KMS-11 (cell line): ENCODE results near the gene PPP1R8.

Source experiments
- H2AFZ ChIP-seq: fragments of 200-600 bp; sonication (generic); 2 replicates; pipeline ENCODE4 v1.6.1; 2016; ENCODE audit warnings: antibody characterized with exemption, mixed run types, low read depth
- H3K27ac ChIP-seq: fragments of 200-600 bp; sonication (generic); 2 replicates; pipeline ENCODE4 v1.6.1; 2016; ENCODE audit warnings: mild to moderate bottlenecking, mixed run types
- H3K27me3 ChIP-seq: fragments of 200-600 bp; sonication (generic); 2 replicates; pipeline ENCODE4 v1.6.1; 2017; ENCODE audit warnings: mild to moderate bottlenecking, low read depth, mixed run types, moderate library complexity; ENCODE audit not compliant: insufficient read depth
- H3K36me3 ChIP-seq: fragments of 200-600 bp; sonication (generic); 2 replicates; pipeline ENCODE4 v1.6.1; 2017; ENCODE audit warnings: mild to moderate bottlenecking, mixed run types; ENCODE audit not compliant: insufficient read depth
- H3K4me1 ChIP-seq: fragments of 200-600 bp; sonication (generic); 2 replicates; pipeline ENCODE4 v1.6.1; 2016; ENCODE audit warnings: mild to moderate bottlenecking, low read depth, mixed run types; ENCODE audit not compliant: poor library complexity, severe bottlenecking
- H3K4me2 ChIP-seq: fragments of 200-600 bp; sonication (generic); 2 replicates; pipeline ENCODE4 v1.7.0; 2016; ENCODE audit warnings: mild to moderate bottlenecking, mixed run types
- H3K4me3 ChIP-seq: fragments of 200-600 bp; sonication (generic); IDR thresholded peaks from 2 replicates; pipeline ENCODE4 v1.6.1; 2017; ENCODE audit warnings: low read depth, low read length, mixed read lengths; ENCODE audit not compliant: insufficient read depth
- H3K79me2 ChIP-seq: fragments of 200-600 bp; sonication (generic); 2 replicates; pipeline ENCODE4 v1.6.1; 2016; ENCODE audit warnings: low read depth, mixed run types; ENCODE audit not compliant: insufficient read depth
- H3K9ac ChIP-seq: fragments of 200-600 bp; sonication (generic); 2 replicates; pipeline ENCODE4 v1.6.1; 2016; ENCODE audit warnings: mild to moderate bottlenecking, mixed run types
- H4K20me1 ChIP-seq: fragments of 200-600 bp; sonication (generic); 2 replicates; pipeline ENCODE4 v1.6.1; 2016; ENCODE audit warnings: mild to moderate bottlenecking, mixed run types; ENCODE audit not compliant: insufficient read depth
- CTCF ChIP-seq: fragments of 200-600 bp; sonication (generic); conservative IDR thresholded peaks from 2 replicates; pipeline ENCODE4 v1.6.1; 2017; ENCODE audit warnings: low read depth, mild to moderate bottlenecking, antibody characterized with exemption, low read length, moderate library complexity, mixed read lengths

Gene PPP1R8

GRCh38 chr1:27831568-27832410 is 1.2 kb downstream of the PPP1R8 start:
- peaks cover 3% of the 10 kb centered on the region; the same call in 1 of the 2 replicates for H4K20me1 ChIP-seq
- peaks cover 23% of the 10 kb centered on the region for H3K4me1 ChIP-seq

GRCh38 chr1:27832762-27833161 is 2.2 kb downstream of the PPP1R8 start:
- Histone ChIP-seq H3K4me1 (peaks cover 23% of the 10 kb centered on the region), H3K4me2 (no peak overlapping the region), H3K4me3 (no peak overlapping the region), H3K79me2 (peaks cover 68% of the 10 kb centered on the region), H3K27ac (no peak overlapping the region), H3K9ac (no peak overlapping the region), H2AFZ (no peak overlapping the region), H3K36me3 (peaks cover 4% of the 10 kb centered on the region; the same call in 1 of the 2 replicates), H4K20me1 (peaks cover 3% of the 10 kb centered on the region; the same call in 1 of the 2 replicates), H3K27me3 (no peaks in the 10 kb centered on the region)
- TF ChIP-seq CTCF: no peak

More at GRCh38 chr1:27831568-27832410, 1.2 kb downstream of the PPP1R8 start:
- H2AFZ ChIP-seq: peak overlapping the region; percentile 92; the same call in 1 of the 2 replicates
- no peak for TF ChIP-seq CTCF
- H3K9ac ChIP-seq: peak overlapping the region; percentile 95; the same call in 1 of the 2 replicates
- peaks cover 59% of the 10 kb centered on the region for H3K79me2 ChIP-seq
- H3K36me3 ChIP-seq: peaks cover 4% of the 10 kb centered on the region; the same call in 1 of the 2 replicates
- H3K4me3 ChIP-seq: no peak overlapping the region
- H3K27me3 ChIP-seq: no peaks in the 10 kb centered on the region
- peak overlapping the region; percentile 99 for H3K4me2 ChIP-seq
- peak overlapping the region; percentile 86; the same call in 1 of the 2 replicates for H3K27ac ChIP-seq

- H3K27ac ChIP-seq: no peak overlapping the region
- peaks cover 23% of the 10 kb centered on the region for H3K4me1 ChIP-seq
- no peak overlapping the region for H3K4me3 ChIP-seq
- peaks cover 73% of the 10 kb centered on the region for H3K79me2 ChIP-seq
- H3K9ac ChIP-seq: no peak overlapping the region
- peaks cover 3% of the 10 kb centered on the region; the same call in 1 of the 2 replicates for H4K20me1 ChIP-seq
- peaks cover 4% of the 10 kb centered on the region; the same call in 1 of the 2 replicates for H3K36me3 ChIP-seq
- no peaks in the 10 kb centered on the region for H3K27me3 ChIP-seq
- no peak overlapping the region for H3K4me2 ChIP-seq
- no peak for TF ChIP-seq CTCF
- no peak overlapping the region for H2AFZ ChIP-seq
Measured at GRCh38 chr1:27833470-27833869, 2.9 kb downstream of the PPP1R8 start.

- H4K20me1 ChIP-seq: peaks cover 3% of the 10 kb centered on the region; the same call in 1 of the 2 replicates
- H3K27me3 ChIP-seq: no peaks in the 10 kb centered on the region
- no peak for TF ChIP-seq CTCF
- peaks cover 73% of the 10 kb centered on the region for H3K79me2 ChIP-seq
- no peak overlapping the region for H2AFZ ChIP-seq
- no peak overlapping the region for H3K27ac ChIP-seq
- peaks cover 4% of the 10 kb centered on the region; the same call in 1 of the 2 replicates for H3K36me3 ChIP-seq
- no peak overlapping the region for H3K9ac ChIP-seq
- peaks cover 23% of the 10 kb centered on the region for H3K4me1 ChIP-seq
- H3K4me3 ChIP-seq: no peak overlapping the region
- no peak overlapping the region for H3K4me2 ChIP-seq
Measured at GRCh38 chr1:27835046-27835445, 4.5 kb downstream of the PPP1R8 start.
